Right lobe of liver (tissue), 6 donors: ENCODE data around the gene TRPM3. TPM values are rescaled to one million over a fixed set of nuclear protein-coding genes. Genes with fewer than 3 reads are reported as not detected.

Experiments
- ATAC-seq, 4 donors: fragments of 200-7000 bp; cut with Tn5 transposase; one replicate each; pipeline ENCODE4 v1.9.1; 2020; ENCODE audit warnings: mild to moderate bottlenecking in 4 of 4, moderate library complexity in 4 of 4
- DNase-seq, 3 donors: peaks; one replicate each; pipeline ENCODE4 v3.0.0-alpha.2; 2020
- H3K27ac ChIP-seq, 3 donors: fragments of 200-600 bp; one replicate each; pipeline ENCODE4 v1.8.0; 2022
- H3K27me3 ChIP-seq, 2 donors: fragments of 200-600 bp; one replicate each; pipeline ENCODE4 v1.8.0; 2022
- H3K36me3 ChIP-seq, 4 donors: fragments of 200-600 bp; sonication (generic) in 1 of 4; one replicate each; pipeline versions ENCODE4 v1.5.1 to v1.8.0; 2017 to 2022; ENCODE audit warnings: control low read depth in 1 of 4
- H3K4me1 ChIP-seq, 4 donors: fragments of 200-600 bp; sonication (generic) in 1 of 4; one replicate each; pipeline versions ENCODE4 v1.5.1 to v1.8.0; 2017 to 2022; ENCODE audit warnings: control low read depth in 1 of 4
- H3K4me3 ChIP-seq, 3 donors: fragments of 200-600 bp; one replicate each; pipeline ENCODE4 v1.8.0; 2022
- H3K9me3 ChIP-seq, 4 donors: fragments of 200-600 bp; sonication (generic) in 1 of 4; one replicate each; pipeline versions ENCODE4 v1.5.1 to v1.8.0; 2017 to 2022; ENCODE audit warnings: control low read depth in 1 of 4
- CTCF ChIP-seq, 4 donors: fragments of 200-600 bp in 3 of 4; fragments of 450-650 bp in 1 of 4; IDR thresholded peaks; one replicate each; pipeline versions ENCODE4 v1.5.1 to v1.8.0; 2016 to 2022; ENCODE audit warnings: antibody characterized with exemption in 4 of 4, mild to moderate bottlenecking in 2 of 4
- POLR2A ChIP-seq: fragments of 450-650 bp; IDR thresholded peaks from one replicate; pipeline ENCODE4 v1.6.1; 2017; ENCODE audit warnings: antibody characterized with exemption, mild to moderate bottlenecking
- WGBS: methylation state at CpG from one replicate; pipeline ENCODE4 v1.1.6; 2018; ENCODE audit warnings: low coverage, low lambda C conversion rate; ENCODE audit not compliant: insufficient coverage; ENCODE audit errors: missing lambda C conversion rate; 5-methylcytosine and 5-hydroxymethylcytosine counted together
- intact Hi-C, 2 donors: fragments of 100-400 bp; cut with DNase I; formaldehyde crosslinking; loops; one replicate each; pipeline versions ENCODE4 v1.11.2 to v1.14.1; 2022
- long read RNA-seq: library from polyadenylated mRNA; unstranded; transcript quantifications from one replicate; pipeline ENCODE4 v2.0.0, GENCODE V29; 2019
- total RNA-seq, 6 experiments: library from RNA; depleted of rRNA in 2 of 6; stranded (reverse); fragments of >200 nt in 2 of 6; fragmentation: NEBNext Ultra II Directional in 3 of 6; extraction: Animal tissue kit (Norgen Biotek cat#: 25700) in 3 of 6; gene quantifications; one replicate each; pipeline versions ENCODE4 v1.1.0 to v1.2.4, GENCODE V29; 2016 to 2023
- donor health status: DM: no; HTN: yes; CAD: no.
- donor health status: DM: no; HTN: no; CAD: no.
- donor health status: DM: no; HTN: no; CAD: no.
- donor health status: DM: no; HTN: yes; CAD: no.
- donor health status: DM: no; HTN: yes; CAD: no.

Gene TRPM3
- total RNA-seq, result under 1 TPM; 0.26 to 0.56 (median 0.39) TPM
- long read RNA-seq, result 0 reads

- Histone ChIP-seq H3K4me1 (peaks cover 0 to 3% (median 0%) of the 10 kb centered on the region in 4 donors), H3K36me3 (no peaks in the 10 kb centered on the region), H3K27me3 (no peaks in the 10 kb centered on the region), H3K9me3 (no peaks in the 10 kb centered on the region), H3K27ac (no peak within 1 kb of the TSS), H3K4me3 (peak within 1 kb of the TSS in 1 of 3 donors; percentile 14)
- intact Hi-C loops, result no loop called here
- 2% methylated on average over 19 of the region's 19 CpGs for WGBS
- DNase-seq (no peak), ATAC-seq (peak in 3 of 4 donors; percentile 45 to 72 (median 55))
- TF ChIP-seq CTCF (IDR thresholded peaks at IDR 0.05) (no peak), POLR2A (no peak)
Observed at GRCh38 chr9:71121275-71122021, at the start of gene TRPM3. TSS of gene TRPM3 (minus strand) at chr9:71121621. CDS start at chr9:71121354, 267 bp downstream.

- DNase-seq (no peak), ATAC-seq (no peak)
- no peak overlapping the region for H3K27ac ChIP-seq
- no peaks in the 10 kb centered on the region for H3K36me3 ChIP-seq
- no peaks in the 10 kb centered on the region for H3K27me3 ChIP-seq
- TF ChIP-seq POLR2A, result no peak
- no peak for TF ChIP-seq CTCF (IDR thresholded peaks at IDR 0.05)
- no peaks in the 10 kb centered on the region for H3K9me3 ChIP-seq
- intact Hi-C loops, result no loop called here
- no peaks in the 10 kb centered on the region for H3K4me1 ChIP-seq
- no peak overlapping the region for H3K4me3 ChIP-seq
Observed at GRCh38 chr9:71168418-71168817, 47.0 kb upstream of the TRPM3 start.

GRCh38 chr9:71162126-71162525, 40.7 kb upstream of the TRPM3 start:
- Histone ChIP-seq H3K9me3 (peaks cover 0 to 2% (median 0%) of the 10 kb centered on the region in 4 donors), H3K27ac (no peak overlapping the region), H3K36me3 (no peaks in the 10 kb centered on the region), H3K4me3 (no peak overlapping the region), H3K27me3 (no peaks in the 10 kb centered on the region), H3K4me1 (no peaks in the 10 kb centered on the region)
- DNase-seq (no peak), ATAC-seq (no peak)
- TF ChIP-seq POLR2A, result no peak
- no peak for TF ChIP-seq CTCF (IDR thresholded peaks at IDR 0.05)
- intact Hi-C loops, result no loop called here
- 72% methylated on average over 2 of the region's 2 CpGs for WGBS

- H3K4me1 ChIP-seq, result no peaks in the 10 kb centered on the region
- no peaks in the 10 kb centered on the region for H3K27me3 ChIP-seq
- TF ChIP-seq CTCF (IDR thresholded peaks at IDR 0.05), result no peak
- no peak for TF ChIP-seq POLR2A
- 56% methylated on average over 1 of the region's 1 CpG for WGBS
- no peak overlapping the region for H3K27ac ChIP-seq
- peaks cover 0 to 2% (median 0%) of the 10 kb centered on the region in 4 donors for H3K9me3 ChIP-seq
- no peaks in the 10 kb centered on the region for H3K36me3 ChIP-seq
- DNase-seq, result no peak
- no peak for ATAC-seq
- intact Hi-C loops, result no loop called here
- no peak overlapping the region for H3K4me3 ChIP-seq
Observed at GRCh38 chr9:71157731-71158130, 36.3 kb upstream of the TRPM3 start.
